Activated CD8-positive, alpha-beta memory T cell treated with anti-CD3 and anti-CD28 coated beads for 48 hours (primary cell): ENCODE data around the gene DNAJB2.
"Not testable (repeated sequence)": the region's sequence is repeated elsewhere in the genome, so short reads cannot be mapped to it uniquely, and the experiment has no call there.

ENCODE experiments used
- DNase-seq, 3 experiments: peaks; one replicate each; pipeline ENCODE4 v3.0.0-alpha.2; 2020; ENCODE audit warnings: low read depth in 2 of 3, low spot score in 2 of 3

The DNAJB2 gene

DNA sequence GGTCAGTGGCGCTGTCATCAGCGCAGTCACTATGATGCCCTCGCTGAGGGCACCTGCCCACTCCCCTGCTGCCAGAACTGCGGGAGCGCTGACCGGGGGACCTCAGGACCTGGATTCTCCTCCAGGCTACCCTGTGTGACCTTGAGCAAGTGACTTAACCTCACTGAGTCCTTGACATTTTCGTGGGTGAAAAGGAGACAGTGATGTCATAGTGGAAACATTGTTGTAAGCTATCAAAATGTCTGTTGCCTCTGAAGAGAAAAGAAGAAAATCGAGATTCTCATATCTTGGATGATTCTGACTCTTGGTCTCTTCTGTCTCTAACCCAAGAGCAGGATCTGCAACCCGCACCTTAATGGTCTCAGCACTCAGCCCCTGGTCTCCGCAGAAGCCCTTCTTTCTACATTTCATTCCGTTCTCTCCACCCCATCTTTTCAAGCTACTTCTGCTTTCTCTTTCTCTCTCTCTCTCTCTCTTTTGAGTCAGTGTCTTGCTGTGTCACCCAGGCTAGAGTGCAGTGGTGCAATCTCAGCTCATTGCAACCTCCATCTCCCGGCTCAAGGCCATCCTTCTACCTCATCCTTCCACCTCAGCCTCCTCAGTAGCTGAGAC, 24.5 kb upstream of the DNAJB2 start:
- peak in 1 of 3 experiments; percentile 37 for DNase-seq

GRCh38 chr2:219258942-219259341, 20.2 kb upstream of the DNAJB2 start:
- DNase-seq = not testable (repeated sequence)

DNA sequence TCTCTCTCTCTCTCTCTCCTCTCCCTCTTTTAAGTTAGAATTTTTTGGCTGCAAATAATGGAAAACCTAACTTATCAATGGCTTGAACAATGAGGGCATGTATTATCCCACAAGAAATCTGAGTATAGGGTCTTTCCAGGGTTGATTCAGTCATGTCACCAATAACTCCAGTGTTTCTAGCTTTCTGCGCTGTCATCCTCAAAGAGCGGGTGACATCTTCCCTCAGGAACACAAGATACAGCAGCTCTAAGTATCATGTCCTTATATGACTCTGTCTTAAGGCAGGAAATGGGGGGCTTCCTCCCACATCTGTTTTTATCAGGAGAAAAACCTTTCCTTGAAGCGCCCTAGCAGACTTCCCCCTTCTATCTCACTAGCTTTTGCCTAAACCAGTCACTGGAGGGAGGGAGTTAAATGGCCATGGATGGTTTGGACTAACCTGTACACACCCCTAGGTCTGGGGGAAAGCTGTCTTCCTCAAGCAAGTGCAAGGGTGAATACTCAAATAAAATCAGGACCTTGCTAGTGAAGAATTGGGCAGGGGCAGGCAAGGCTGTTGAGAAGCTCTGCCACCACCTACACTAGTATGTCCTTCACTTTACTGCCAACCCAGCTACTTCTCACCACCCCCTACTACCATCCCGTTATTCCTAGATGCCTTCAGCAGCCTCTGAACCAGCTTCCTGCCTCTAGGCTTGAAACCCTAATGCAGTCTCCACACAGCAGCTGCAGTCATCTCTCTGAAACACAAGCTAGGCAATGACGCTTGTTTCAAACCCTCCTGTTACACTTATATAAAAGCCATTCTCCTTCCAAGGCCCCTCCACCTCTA, 17.9 kb upstream of the DNAJB2 start:
- no peak for DNase-seq

GRCh38 chr2:219266232-219266631, 12.9 kb upstream of the DNAJB2 start:
- no peak for DNase-seq

DNA sequence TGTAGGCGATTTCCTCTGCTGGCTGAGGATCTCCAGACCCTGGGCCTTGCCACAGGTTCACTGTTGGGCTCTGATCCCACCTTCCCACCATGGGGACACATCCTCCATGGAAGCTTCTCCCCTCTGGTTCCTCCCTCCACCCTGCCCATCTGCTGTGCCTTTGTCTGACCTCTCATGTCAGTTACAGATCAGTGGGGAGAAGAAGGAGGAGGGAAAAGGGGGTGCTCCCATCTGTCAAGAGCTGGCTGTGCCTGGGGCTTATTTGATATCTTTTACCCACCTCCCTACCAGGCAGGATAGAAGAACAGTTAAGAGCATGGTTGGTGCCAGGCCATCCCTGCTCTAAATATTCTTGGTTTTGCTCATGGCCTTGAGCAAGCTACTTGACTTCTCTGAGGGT, 12.3 kb upstream of the DNAJB2 start:
- no peak for DNase-seq

- DNase-seq = no peak
Measured at GRCh38 chr2:219268294-219268693, 10.9 kb upstream of the DNAJB2 start.

GRCh38 chr2:219269362-219270054, 9.7 kb upstream of the DNAJB2 start:
- DNase-seq = no peak

GRCh38 chr2:219270055-219270372, 9.2 kb upstream of the DNAJB2 start:
- no peak for DNase-seq

DNA sequence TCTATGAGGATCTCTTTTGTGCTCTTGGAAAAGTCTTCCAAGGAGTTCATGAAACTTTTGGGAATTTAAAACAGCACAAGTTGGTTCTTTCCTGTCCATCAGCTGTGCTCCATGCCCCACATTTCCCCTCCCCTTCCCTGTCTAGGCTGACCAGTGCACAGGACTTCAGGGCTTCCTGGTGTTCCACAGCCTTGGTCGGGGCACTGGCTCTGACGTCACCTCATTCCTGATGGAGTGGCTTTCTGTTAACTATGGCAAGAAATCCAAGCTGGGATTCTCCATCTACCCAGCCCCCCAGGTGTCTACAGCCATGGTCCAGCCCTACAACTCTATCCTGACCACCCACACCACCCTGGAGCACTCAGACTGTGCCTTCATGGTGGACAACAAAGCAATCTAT, 8.1 kb upstream of the DNAJB2 start:
- DNase-seq = no peak

DNA sequence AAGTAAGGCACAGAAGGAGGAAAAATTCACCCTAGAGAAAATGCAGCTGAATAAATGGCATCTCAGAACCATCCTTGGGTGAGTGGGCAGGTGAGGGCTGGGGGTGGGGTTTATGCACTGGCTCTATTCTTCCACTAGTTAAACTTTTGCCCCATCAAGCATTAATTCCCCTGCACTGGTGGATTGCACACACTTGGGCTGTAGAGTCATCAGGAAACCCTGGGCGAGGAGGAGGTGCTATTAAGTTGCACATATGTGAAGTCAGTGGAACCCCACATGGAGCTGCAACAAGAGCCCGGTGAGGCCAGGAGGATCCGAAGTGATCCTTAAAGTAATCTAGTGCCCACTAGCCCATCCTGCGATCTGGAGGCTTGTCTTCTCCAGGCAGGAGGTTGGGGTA, 6.8 kb upstream of the DNAJB2 start:
- DNase-seq = no peak

GRCh38 chr2:219272995-219273394, 6.2 kb upstream of the DNAJB2 start:
- no peak for DNase-seq

GRCh38 chr2:219273937-219274336, 5.2 kb upstream of the DNAJB2 start:
- DNase-seq = no peak

DNA sequence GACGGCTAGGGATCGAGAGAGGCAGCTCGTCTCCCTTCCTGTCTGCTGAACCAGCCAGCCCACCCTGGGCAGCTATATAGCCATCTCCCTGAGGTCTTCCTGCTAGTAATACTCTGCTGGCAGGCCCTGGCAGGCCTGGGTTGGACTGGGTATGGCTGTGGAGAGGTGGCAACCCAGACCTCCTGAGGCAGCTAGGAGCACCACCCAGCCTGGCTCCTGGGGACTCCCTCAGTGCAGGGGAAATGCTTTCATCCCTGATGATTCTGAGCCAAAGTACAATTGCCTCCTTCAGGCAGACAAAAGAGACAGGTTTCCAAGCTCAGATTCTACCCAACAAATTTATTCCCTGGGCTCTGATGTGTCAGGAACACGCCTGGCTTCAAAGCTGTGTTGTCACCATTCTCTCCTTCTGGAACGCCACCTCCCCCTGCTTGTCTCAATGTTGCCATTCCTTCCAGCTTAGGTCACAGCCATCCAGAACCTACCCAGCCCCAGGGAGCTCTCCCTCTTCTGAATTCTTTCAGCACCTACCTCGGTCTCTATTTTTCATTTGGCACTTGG, 4.7 kb upstream of the DNAJB2 start:
- no peak for DNase-seq

DNA sequence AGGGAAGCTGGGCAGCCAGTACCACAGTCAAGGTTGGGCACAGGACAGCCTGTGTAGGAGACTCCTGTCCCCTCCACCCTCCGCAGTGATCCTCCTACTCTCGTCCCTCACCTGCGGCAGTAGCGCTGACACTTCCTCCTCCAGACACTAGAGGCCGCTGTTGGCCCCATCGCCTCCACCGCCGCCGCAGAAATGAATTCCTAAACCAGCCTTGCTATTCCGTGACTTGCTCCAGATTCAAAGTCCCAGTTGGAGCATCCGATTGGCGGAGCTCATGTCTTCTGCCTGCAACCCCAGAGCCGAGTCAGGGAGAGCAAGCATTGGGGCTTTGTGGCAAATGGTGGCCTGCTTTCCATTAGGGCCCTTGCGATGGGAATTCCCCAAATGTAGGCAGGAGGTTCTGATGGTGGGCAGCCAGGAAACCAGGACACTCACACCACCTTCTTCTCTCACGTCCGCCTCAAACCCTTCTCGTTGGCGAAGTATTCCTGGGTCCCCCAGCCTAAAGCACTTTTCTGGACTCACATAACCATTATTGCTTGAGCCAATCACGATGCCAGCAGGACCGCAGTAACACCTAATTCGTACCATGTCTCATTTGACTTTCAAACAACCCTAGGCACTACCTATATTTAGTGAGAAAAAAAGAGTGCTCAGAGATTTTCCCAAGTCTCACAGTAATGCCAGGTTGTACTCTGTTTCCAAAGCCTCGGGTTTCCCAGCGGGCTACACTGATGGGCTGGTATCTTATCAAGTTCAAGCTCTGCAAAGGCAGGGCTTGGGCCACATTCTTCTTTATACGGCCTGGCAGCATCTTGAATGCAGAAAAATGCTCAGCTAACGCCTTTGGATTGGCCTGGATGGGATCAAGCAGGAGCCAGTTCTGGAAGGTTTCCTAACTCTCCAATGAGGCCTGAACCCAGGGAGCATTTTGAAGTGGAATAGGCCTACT, 1.2 kb upstream of the DNAJB2 start:
- DNase-seq = peak in 2 of 3 experiments; percentile 58 to 62

- no peak for DNase-seq
Measured at GRCh38 chr2:219278655-219279150, 463 bp upstream of the DNAJB2 start.

DNA sequence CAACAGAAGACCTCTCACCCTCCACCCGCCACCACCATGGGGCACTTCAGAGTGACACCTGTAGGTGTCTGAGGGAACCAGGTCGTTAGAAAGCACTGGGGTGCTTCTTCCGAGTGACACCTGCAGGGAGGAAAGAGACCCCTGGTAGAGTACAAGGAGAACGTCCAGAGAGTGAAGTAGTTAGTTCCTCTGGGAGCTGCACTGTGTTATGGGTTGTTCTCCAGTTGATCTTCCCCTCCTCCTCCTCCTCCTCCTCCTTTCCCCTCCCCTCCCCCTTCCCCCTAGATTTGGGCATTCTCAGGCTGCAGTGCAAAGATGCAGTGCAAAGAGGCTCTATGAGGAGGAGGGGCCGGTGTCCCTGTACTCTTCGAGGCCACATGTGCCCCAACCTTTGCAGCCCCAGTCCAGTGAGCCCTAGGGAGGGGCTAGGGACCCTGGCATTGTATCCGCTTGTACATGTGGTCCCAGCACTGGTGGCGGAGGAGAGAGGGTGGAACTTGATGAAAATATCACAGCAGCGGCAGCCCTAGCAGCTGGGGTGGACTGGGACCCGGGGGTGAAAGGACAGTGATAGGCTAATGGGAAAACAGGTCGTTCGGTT, 850 bp downstream of the DNAJB2 start:
- no peak for DNase-seq

GRCh38 chr2:219280651-219281050, 1.5 kb downstream of the DNAJB2 start:
- no peak for DNase-seq

DNA sequence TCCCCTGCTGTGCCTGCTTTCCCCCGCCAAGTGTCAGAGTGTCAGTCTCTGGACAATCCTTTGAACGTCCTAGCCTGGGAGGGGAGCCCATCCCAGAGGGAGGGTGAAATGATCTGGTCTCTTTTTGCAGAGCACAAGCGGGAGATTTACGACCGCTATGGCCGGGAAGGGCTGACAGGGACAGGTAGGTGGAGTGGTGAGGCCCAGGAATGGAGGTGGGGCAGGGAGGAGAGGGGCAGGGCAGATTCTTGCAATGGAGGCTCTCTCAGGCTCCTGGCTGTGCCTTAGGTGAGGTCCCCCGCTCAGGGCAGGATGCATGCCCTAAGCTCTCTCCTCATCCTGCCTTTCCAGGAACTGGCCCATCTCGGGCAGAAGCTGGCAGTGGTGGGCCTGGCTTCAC, 2.4 kb downstream of the DNAJB2 start:
- DNase-seq = no peak

GRCh38 chr2:219282375-219282774, 3.2 kb downstream of the DNAJB2 start:
- DNase-seq = no peak

- no peak for DNase-seq
Measured at GRCh38 chr2:219282943-219283581, 3.9 kb downstream of the DNAJB2 start.
